GM18526 (cell line): Measurements from ENCODE around the gene ID3.

Experiments
- POLR2A ChIP-seq: IDR thresholded peaks from 3 replicates; pipeline ENCODE4 v1.6.1; 2011; ENCODE audit not compliant: insufficient read length; ENCODE audit errors: extremely low read depth

Gene ID3

GRCh38 chr1:23529146-23530086, 29.9 kb downstream of the ID3 start:
- TF ChIP-seq POLR2A: no peak

- TF ChIP-seq POLR2A: peak; percentile 53
These were observed 30.9 kb downstream of the ID3 start for GRCh38 chr1:23528250-23528978.

GRCh38 chr1:23527900-23528249, 31.4 kb downstream of the ID3 start:
- no peak for TF ChIP-seq POLR2A

GRCh38 chr1:23527366-23527765, 31.9 kb downstream of the ID3 start:
- TF ChIP-seq POLR2A: no peak

- TF ChIP-seq POLR2A: no peak
These were observed 32.8 kb downstream of the ID3 start for GRCh38 chr1:23526329-23527041.

- no peak for TF ChIP-seq POLR2A
These were observed 33.6 kb downstream of the ID3 start for GRCh38 chr1:23525558-23526250.

- no peak for TF ChIP-seq POLR2A
These were observed 34.4 kb downstream of the ID3 start for GRCh38 chr1:23524716-23525401.

GRCh38 chr1:23524163-23524562, 35.1 kb downstream of the ID3 start:
- TF ChIP-seq POLR2A: no peak

GRCh38 chr1:23522244-23522982, 36.9 kb downstream of the ID3 start:
- TF ChIP-seq POLR2A: no peak

- no peak for TF ChIP-seq POLR2A
These were observed 37.7 kb downstream of the ID3 start for GRCh38 chr1:23521588-23521987.

GRCh38 chr1:23517581-23517980, 41.7 kb downstream of the ID3 start:
- TF ChIP-seq POLR2A: no peak

- no peak for TF ChIP-seq POLR2A
These were observed 43.4 kb downstream of the ID3 start for GRCh38 chr1:23515905-23516304.

- no peak for TF ChIP-seq POLR2A
These were observed 45.1 kb downstream of the ID3 start for GRCh38 chr1:23514111-23514679.
